ENCODE measurements around the gene VAV3. TPM values are rescaled to one million over a fixed set of nuclear protein-coding genes. Genes with fewer than 3 reads are reported as not detected.

VAV3 gene
- total and polyA plus RNA-seq, 12 donors, result 0.72 to 3.4 (median 1.9) TPM

DNA sequence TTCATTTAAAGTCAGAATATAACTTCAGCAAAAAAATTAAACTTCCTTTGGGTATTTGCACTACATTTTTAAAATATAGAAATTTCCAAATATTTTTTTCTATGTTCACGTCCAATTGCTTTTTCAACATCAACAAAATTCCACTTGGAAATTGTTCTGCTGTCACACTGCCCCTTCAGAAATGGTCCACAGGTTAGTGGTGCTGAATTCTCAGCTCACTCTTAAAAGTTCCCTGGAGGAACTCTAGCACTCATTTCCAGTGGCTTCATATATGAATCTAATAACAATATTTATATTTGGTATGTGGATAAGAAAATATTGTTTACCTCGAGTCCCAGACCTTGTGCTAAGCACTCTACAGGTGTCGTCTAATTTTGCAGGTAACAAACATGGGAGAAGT lies 27.4 kb upstream of the VAV3 start:
- intact Hi-C loops (cut with DNase I), result no loop called here
- ATAC-seq, result no peak
- DNase-seq, result no peak
- Histone ChIP-seq H3K4me3 (no peak overlapping the region), H3K27me3 (peaks cover 0 to 2% (median 0%) of the 10 kb centered on the region in 7 donors), H3K9me3 (no peaks in the 10 kb centered on the region), H3K36me3 (no peaks in the 10 kb centered on the region), H3K27ac (no peak overlapping the region), H3K4me1 (peaks cover 0 to 3% (median 0%) of the 10 kb centered on the region in 9 donors)
- TF ChIP-seq CTCF (IDR thresholded peaks at IDR 0.05), result no peak
- WGBS, 2 donors, result 87 to 89% methylated on average over 3 of the region's 3 CpGs

GRCh38 chr1:107991371-107992066 lies 26.5 kb upstream of the VAV3 start:
- DNase-seq, result no peak
- Histone ChIP-seq H3K4me1 (peaks cover 0 to 3% (median 0%) of the 10 kb centered on the region in 9 donors), H3K9me3 (no peaks in the 10 kb centered on the region), H3K27me3 (peaks cover 0 to 2% (median 0%) of the 10 kb centered on the region in 7 donors), H3K36me3 (no peaks in the 10 kb centered on the region), H3K4me3 (no peak overlapping the region), H3K27ac (no peak overlapping the region)
- intact Hi-C loops (cut with DNase I), result no loop called here
- WGBS, 2 donors, result 78 to 83% methylated on average over 8 of the region's 8 CpGs
- TF ChIP-seq CTCF (IDR thresholded peaks at IDR 0.05), result no peak
- ATAC-seq, result peak in 1 of 8 donors; percentile 89

- peaks cover 0 to 3% (median 0%) of the 10 kb centered on the region in 9 donors for H3K4me1 ChIP-seq
- DNase-seq (no peak), ATAC-seq (no peak)
- no peak overlapping the region for H3K27ac ChIP-seq
- intact Hi-C loops (cut with DNase I), result no loop called here
- no peak overlapping the region for H3K4me3 ChIP-seq
- no peaks in the 10 kb centered on the region for H3K9me3 ChIP-seq
- H3K36me3 ChIP-seq, result no peaks in the 10 kb centered on the region
- TF ChIP-seq CTCF (IDR thresholded peaks at IDR 0.05), result no peak
- peaks cover 0 to 2% (median 0%) of the 10 kb centered on the region in 7 donors for H3K27me3 ChIP-seq
- WGBS, 2 donors, result 96 to 98% methylated on average over 5 of the region's 5 CpGs
Observed at GRCh38 chr1:107990606-107991005, 25.6 kb upstream of the VAV3 start.

DNA sequence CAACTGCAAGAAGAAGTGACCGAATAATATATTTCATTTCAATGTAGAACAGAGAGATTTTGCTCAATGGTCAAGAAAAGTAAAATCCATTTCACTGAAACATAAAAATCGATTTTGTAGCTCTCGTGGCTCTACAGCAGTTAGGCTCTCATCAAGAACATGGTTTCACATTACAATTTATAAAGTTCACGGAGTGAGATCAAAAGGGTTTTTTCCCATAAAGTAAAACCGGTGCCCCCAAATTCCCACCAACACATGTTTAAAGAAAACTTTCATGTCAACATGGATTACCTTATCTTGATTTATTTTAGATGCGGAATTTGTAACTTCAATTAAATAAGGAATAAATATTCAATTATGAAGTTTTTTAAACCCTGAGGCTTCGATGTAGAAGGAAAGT lies 16.3 kb upstream of the VAV3 start:
- Histone ChIP-seq H3K9me3 (no peaks in the 10 kb centered on the region), H3K4me3 (no peak overlapping the region), H3K27me3 (no peaks in the 10 kb centered on the region), H3K4me1 (no peaks in the 10 kb centered on the region), H3K36me3 (no peaks in the 10 kb centered on the region), H3K27ac (no peak overlapping the region)
- ATAC-seq (no peak), DNase-seq (no peak)
- 88 to 89% methylated on average over 7 of the region's 7 CpGs for WGBS, 2 donors
- TF ChIP-seq CTCF (IDR thresholded peaks at IDR 0.05), result no peak
- intact Hi-C loops (cut with DNase I), result no loop called here
